K562 (cell line): ENCODE data around the gene PPOX. TPM values are rescaled to one million over a fixed set of nuclear protein-coding genes. Genes with fewer than 3 reads are reported as not detected.

Experiments used
- ATAC-seq: fragments of 200-7000 bp; cut with Tn5 transposase; 3 replicates; pipeline ENCODE4 v1.9.1; 2020; ENCODE audit warnings: moderate library complexity
- BruUV-seq: library from RNA; stranded (reverse); fragments of 400-500 nt; replicated peaks from 2 replicates; lab custom pipeline; 2021; lab: Mats Ljungman, UMichigan
- CTCF ChIA-PET: fragments of 300-600 bp; formaldehyde crosslinking; extraction: SDS; loops from one replicate; lab custom pipeline; 2021; ENCODE audit warnings: low intra/inter-chr PET ratio; lab: Yijun Ruan, JAX
- POLR2A ChIA-PET: fragments of 300-600, 350-650 bp; sonication (Branson Sonifier 250); formaldehyde crosslinking; extraction: SDS; loops from one replicate; lab custom pipeline; 2021; ENCODE audit warnings: antibody characterized with exemption, inconsistent platforms; lab: Yijun Ruan, JAX
- DNase-seq, 4 experiments: peaks; one replicate each; pipeline versions ENCODE4 v3.0.0 to v3.0.0-alpha.2; 2011 to 2018; ENCODE audit warnings: low spot score in 3 of 4, mixed read lengths in 3 of 4; ENCODE audit errors: extremely low read depth in 1 of 4
- FAIRE-seq: peaks from 2 replicates; lab custom pipeline; 2011; peaks lifted over from hg19 to GRCh38; lab: Jason Lieb, UNC
- H2AFZ ChIP-seq: 2 replicates; pipeline ENCODE4 v1.6.0; 2011; ENCODE audit warnings: low read depth, low read length, control low read depth, inconsistent platforms
- H3K27ac ChIP-seq: fragments of 200-600 bp; 3 replicates; pipeline ENCODE4 v1.8.0; 2011; ENCODE audit warnings: low read depth, mild to moderate bottlenecking, control low read depth, inconsistent platforms, low read length, moderate library complexity, mixed read lengths; ENCODE audit errors: extremely low read depth
- H3K27me3 ChIP-seq, 2 experiments: fragments of 300-600 bp in 1 of 2; 2 replicates in 1 of 2; 3 replicates in 1 of 2; pipeline versions ENCODE4 v1.6.0 to v1.8.0; 2011; ENCODE audit warnings: inconsistent platforms in 2 of 2, low read length in 2 of 2, mild to moderate bottlenecking in 1 of 2, mixed read lengths in 1 of 2, moderate library complexity in 1 of 2; ENCODE audit not compliant: control insufficient read depth in 2 of 2, insufficient read depth in 2 of 2
- H3K36me3 ChIP-seq: fragments of 300-600 bp; 3 replicates; pipeline ENCODE4 v1.8.0; 2011; ENCODE audit warnings: mild to moderate bottlenecking, low read length, inconsistent platforms; ENCODE audit not compliant: control insufficient read depth, insufficient read depth
- H3K4me1 ChIP-seq, 2 experiments: fragments of 200-600 bp in 1 of 2; replicated peaks in 1 of 2; 2 replicates in 1 of 2; 3 replicates in 1 of 2; pipeline versions ENCODE4 v1.5.1 to v1.8.0; 2011; ENCODE audit warnings: inconsistent platforms in 2 of 2, low read length in 2 of 2, mild to moderate bottlenecking in 1 of 2, mixed read lengths in 1 of 2, moderate library complexity in 1 of 2; ENCODE audit not compliant: control insufficient read depth in 2 of 2, insufficient read depth in 2 of 2
- H3K4me2 ChIP-seq: 2 replicates; pipeline ENCODE4 v1.6.1; 2011; ENCODE audit warnings: low read length, control low read depth, inconsistent platforms, mixed read lengths; ENCODE audit not compliant: insufficient read depth
- H3K4me3 ChIP-seq: fragments of 200-600 bp; sonication (generic), shearing (Covaris generic); 2 replicates; pipeline ENCODE4 v1.5.1; 2016; ENCODE audit warnings: control low read depth, inconsistent platforms
- H3K79me2 ChIP-seq: fragments of 200-600 bp; 3 replicates; pipeline ENCODE4 v1.8.0; 2011; ENCODE audit warnings: low read length, inconsistent platforms; ENCODE audit not compliant: control insufficient read depth, insufficient read depth
- H3K9ac ChIP-seq, 2 experiments: 2 replicates each; pipeline versions ENCODE4 v1.6.0 to v1.6.1; 2011; ENCODE audit warnings: low read depth in 2 of 2, low read length in 2 of 2, control low read depth in 1 of 2, inconsistent platforms in 1 of 2, mild to moderate bottlenecking in 1 of 2, mixed read lengths in 1 of 2; ENCODE audit not compliant: insufficient read depth in 1 of 2
- H3K9me1 ChIP-seq: one replicate; pipeline ENCODE4 v1.6.0; 2011; ENCODE audit warnings: inconsistent platforms, mild to moderate bottlenecking, low read length, moderate library complexity; ENCODE audit not compliant: control insufficient read depth, insufficient read depth
- H3K9me3 ChIP-seq: replicated peaks from 2 replicates; pipeline ENCODE4 v1.5.1; 2011; ENCODE audit warnings: low read depth, low read length, inconsistent platforms; ENCODE audit not compliant: control insufficient read depth, insufficient read depth
- H4K20me1 ChIP-seq: replicated peaks from 2 replicates; pipeline ENCODE4 v1.6.1; 2011; ENCODE audit warnings: low read length, inconsistent platforms, mixed read lengths; ENCODE audit not compliant: control insufficient read depth, insufficient read depth
- RHOXF2B ChIP-seq: fragments of 250-450 bp; sonication (Bioruptor Pico); conservative IDR thresholded peaks from 2 replicates; pipeline ENCODE4 v1.5.1; 2021
- STAT6 ChIP-seq: sonication (generic); formaldehyde crosslinking; IDR thresholded peaks from 2 replicates; pipeline ENCODE4 v1.8.1; 2023; ENCODE audit warnings: mild to moderate bottlenecking, missing genetic modification reagents
- ZBTB40 ChIP-seq, 2 experiments: fragments of 450-650 bp in 1 of 2; sonication (generic) in 1 of 2; formaldehyde crosslinking in 1 of 2; IDR thresholded peaks; 2 replicates each; pipeline versions ENCODE4 v1.7.1 to v1.9.0; 2016 to 2022; ENCODE audit warnings: inconsistent platforms in 1 of 2, mild to moderate bottlenecking in 1 of 2, missing genetic modification reagents in 1 of 2
- ZNF395 ChIP-seq: fragments of 200-800 bp; sonication (Bioruptor generic); IDR thresholded peaks from 2 replicates; pipeline ENCODE4 v1.6.1; 2017; ENCODE audit warnings: missing genetic modification characterization, missing compliant biosample characterization
- ZNF584 ChIP-seq: fragments of 200-800 bp; sonication (Bioruptor generic); IDR thresholded peaks from 2 replicates; pipeline ENCODE4 v1.6.1; 2016; ENCODE audit warnings: low read depth, mild to moderate bottlenecking, missing genetic modification characterization, missing compliant biosample characterization
- WGBS: fragments of 100-300 bp; shearing (Covaris generic); methylation state at CpG from one replicate; pipeline ENCODE4 v1.1.6; 2016; ENCODE audit warnings: low coverage, mixed read lengths; ENCODE audit not compliant: insufficient coverage; ENCODE audit errors: missing lambda C conversion rate; 5-methylcytosine and 5-hydroxymethylcytosine counted together
- in situ Hi-C: fragments of 300-500 bp; cut with MboI; formaldehyde crosslinking; loops from 4 replicates; pipeline ENCODE4 v1.15.0; 2018; ENCODE audit warnings: inconsistent platforms, mixed read lengths
- intact Hi-C: fragments of 100-400 bp; cut with micrococcal nuclease; formaldehyde crosslinking; loops from 2 replicates; pipeline ENCODE4 v1.14.2; 2022
- polyA plus RNA-seq, 8 experiments: library from polyadenylated mRNA; depleted of rRNA in 4 of 8; stranded (reverse) in 5 of 8; unstranded in 3 of 8; fragments of >200 nt; fragmentation: Nextera tagmentation in 2 of 8; fragmentation: Illumina TruSeq in 1 of 8; extraction: Ambion mirVana in 2 of 8; extraction: Trizol in 1 of 8; gene quantifications; 2 replicates each; pipeline versions ENCODE4 v1.2.1 to v1.2.3, GENCODE V29; 2011 to 2014; ENCODE audit warnings: inconsistent platforms in 1 of 8, missing spikeins in 1 of 8
- total RNA-seq, 7 experiments: library from RNA; depleted of rRNA in 6 of 7; stranded (reverse); fragments of >200 nt in 6 of 7; fragmentation: Illumina TruSeq in 2 of 7; extraction: Trizol in 2 of 7; gene quantifications; 2 replicates each; pipeline versions ENCODE4 v1.2.1 to v1.2.3, GENCODE V29; 2011 to 2021; ENCODE audit warnings: low replicate concordance in 1 of 7

The PPOX gene
- total and polyA plus RNA-seq, 9 of the 15 experiments (the other 6 are each of a cell fraction or from before 2014, with no cell fraction given), result 17.0 to 57.1 (median 38.9) TPM

GRCh38 chr1:161218301-161219077, 52.3 kb downstream of the PPOX start:
- no TSS peak for BruUV-seq
- WGBS, result 61% methylated on average over 5 of the region's 8 CpGs
- ChIA-PET POLR2A (interaction anchor here (0.5 to 1.4 kb wide), 4 partner anchors 11 to 209 kb away, joined by 3 read pairs; partner anchors contain the start of gene SDHC), CTCF (no interaction called here)
- H2AFZ ChIP-seq, result peak overlapping the region; percentile 1; the same call in 1 of the 2 replicates
- peaks cover 11% of the 10 kb centered on the region for H3K36me3 ChIP-seq
- ATAC-seq (no peak), FAIRE-seq (no peak), DNase-seq (no peak)
- no peaks in the 10 kb centered on the region for H3K79me2 ChIP-seq
- no peak overlapping the region for H3K4me3 ChIP-seq
- H3K9me3 ChIP-seq, result no peaks in the 10 kb centered on the region
- H3K9me1 ChIP-seq, result no peaks in the 10 kb centered on the region
- peaks cover 3 to 25% of the 10 kb centered on the region in 2 experiments; a peak in 4 of 5 replicates for H3K4me1 ChIP-seq
- in situ Hi-C loops (no loop called here), intact Hi-C loops (no loop called here)
- H3K9ac ChIP-seq, result peak overlapping the region in 1 of 2 experiments; percentile 54; a peak in 1 of 4 replicates
- no peak overlapping the region for H3K27ac ChIP-seq
- no peaks in the 10 kb centered on the region for H3K27me3 ChIP-seq
- no peak overlapping the region for H3K4me2 ChIP-seq
- H4K20me1 ChIP-seq, result no peaks in the 10 kb centered on the region
- TF ChIP-seq ZBTB40 (IDR thresholded peaks at IDR 0.05) (no peak), ZBTB40 (CRISPR knock-in tag; IDR thresholded peaks at IDR 0.05) (no peak), ZNF584 (CRISPR knock-in tag) (no peak), ZNF395 (CRISPR knock-in tag) (no peak), RHOXF2B (CRISPR knock-in tag) (no peak), STAT6 (CRISPR knock-in tag) (no peak)
